Activated CD4-positive, alpha-beta memory T cell treated with anti-CD3 and anti-CD28 coated beads for 36 hours (primary cell): ENCODE data around the gene ABCA1. TPM values are rescaled to one million over a fixed set of nuclear protein-coding genes. Genes with fewer than 3 reads are reported as not detected.
"Not testable (repeated sequence)": the region's sequence is repeated elsewhere in the genome, so short reads cannot be mapped to it uniquely, and the experiment has no call there.

Experiments
- CTCF ChIA-PET: fragments of 350-600 bp; sonication (Branson Sonifier 250); formaldehyde crosslinking; loops from one replicate; lab custom pipeline; 2021; ENCODE audit warnings: antibody characterized with exemption, inconsistent platforms; lab: Charles Lee
- POLR2A ChIA-PET: fragments of 350-600 bp; sonication (Branson Sonifier 250); formaldehyde crosslinking; loops from one replicate; lab custom pipeline; 2021; ENCODE audit warnings: antibody characterized with exemption; lab: Charles Lee
- DNase-seq: peaks from one replicate; pipeline ENCODE4 v3.0.0-alpha.2; 2020
- H3K27ac Mint-ChIP-seq: one replicate; pipeline ENCODE4 v1.8.0; 2021; ENCODE audit warnings: mixed read lengths
- H3K27me3 Mint-ChIP-seq: one replicate; pipeline ENCODE4 v1.8.0; 2021; ENCODE audit warnings: mixed read lengths
- H3K36me3 Mint-ChIP-seq: one replicate; pipeline ENCODE4 v1.8.0; 2021; ENCODE audit warnings: mixed read lengths
- H3K4me1 Mint-ChIP-seq: one replicate; pipeline ENCODE4 v1.8.0; 2021; ENCODE audit warnings: low read depth, mixed read lengths
- H3K4me3 Mint-ChIP-seq: one replicate; pipeline ENCODE4 v1.8.0; 2021; ENCODE audit warnings: mild to moderate bottlenecking, mixed read lengths
- H3K9me3 Mint-ChIP-seq: one replicate; pipeline ENCODE4 v1.8.0; 2021; ENCODE audit warnings: mixed read lengths
- intact Hi-C: fragments of 100-400 bp; cut with micrococcal nuclease; formaldehyde crosslinking; loops from one replicate; pipeline ENCODE4 v1.15.1; 2023
- total RNA-seq, 2 experiments: library from RNA; stranded (reverse); gene quantifications; one replicate each; pipeline ENCODE4 v1.2.3, GENCODE V29; 2021

ABCA1 gene
- total RNA-seq, 2 experiments from 2014 or later = 6.1 TPM

DNA sequence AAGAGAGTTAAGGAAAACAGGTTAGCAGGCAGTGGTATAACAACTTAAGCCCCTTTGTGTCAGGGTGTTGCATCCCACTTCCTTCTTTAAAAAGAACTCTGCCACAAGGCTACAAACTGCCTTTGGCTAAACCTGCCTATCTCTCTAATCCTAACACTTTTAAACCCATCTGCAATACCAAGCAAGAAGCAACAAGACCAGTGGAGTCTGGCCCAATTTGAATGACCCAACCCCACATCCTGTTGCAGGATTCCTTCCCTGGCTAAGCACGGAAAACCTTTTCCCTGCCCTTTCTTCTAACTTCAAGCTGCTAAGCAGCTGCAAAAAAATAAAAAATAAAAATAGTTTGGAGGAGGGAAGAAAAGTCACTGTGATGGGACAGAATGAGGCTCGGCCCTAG lies 27.1 kb downstream of the ABCA1 start:
- DNase-seq = no peak
- ChIA-PET CTCF (no interaction called here), POLR2A (no interaction called here)
- no peaks in the 10 kb centered on the region for H3K27me3 Mint-ChIP-seq
- intact Hi-C loops = no loop called here
- no peaks in the 10 kb centered on the region for H3K36me3 Mint-ChIP-seq
- no peaks in the 10 kb centered on the region for H3K9me3 Mint-ChIP-seq
- H3K4me1 Mint-ChIP-seq = no peaks in the 10 kb centered on the region
- H3K4me3 Mint-ChIP-seq = no peak overlapping the region
- no peak overlapping the region for H3K27ac Mint-ChIP-seq

- ChIA-PET CTCF (no interaction called here), POLR2A (no interaction called here)
- no peaks in the 10 kb centered on the region for H3K4me1 Mint-ChIP-seq
- intact Hi-C loops = no loop called here
- no peak overlapping the region for H3K27ac Mint-ChIP-seq
- no peaks in the 10 kb centered on the region for H3K9me3 Mint-ChIP-seq
- no peak for DNase-seq
- no peak overlapping the region for H3K4me3 Mint-ChIP-seq
- H3K27me3 Mint-ChIP-seq = no peaks in the 10 kb centered on the region
- H3K36me3 Mint-ChIP-seq = no peaks in the 10 kb centered on the region
Measured at GRCh38 chr9:104900324-104900723, 27.6 kb downstream of the ABCA1 start.

GRCh38 chr9:104899759-104900247 lies 28.2 kb downstream of the ABCA1 start:
- no peak overlapping the region for H3K27ac Mint-ChIP-seq
- H3K36me3 Mint-ChIP-seq = no peaks in the 10 kb centered on the region
- no peaks in the 10 kb centered on the region for H3K4me1 Mint-ChIP-seq
- POLR2A ChIA-PET = no interaction called here
- intact Hi-C loops = no loop called here
- no peak for DNase-seq
- H3K4me3 Mint-ChIP-seq = no peak overlapping the region
- H3K27me3 Mint-ChIP-seq = no peaks in the 10 kb centered on the region
- CTCF ChIA-PET = no interaction called here
- no peaks in the 10 kb centered on the region for H3K9me3 Mint-ChIP-seq

DNA sequence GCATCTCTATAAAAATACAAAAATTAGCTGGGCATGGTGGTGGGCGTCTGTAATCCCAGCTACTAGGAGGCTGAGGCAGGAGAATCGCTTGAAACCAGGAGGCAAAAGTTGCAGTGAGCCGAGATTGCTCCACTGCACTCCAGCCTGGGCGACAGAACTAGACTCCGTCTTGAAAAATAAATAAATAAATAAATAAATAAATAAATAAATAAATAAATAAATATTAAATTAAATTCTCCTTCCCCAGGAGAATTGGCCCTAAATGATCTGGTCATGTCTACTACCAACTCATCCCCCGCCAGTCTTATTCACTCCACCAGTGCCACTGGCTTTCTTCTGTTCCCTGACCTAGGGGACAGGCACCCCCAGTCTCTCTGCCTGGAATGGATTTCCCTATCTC lies 29.6 kb downstream of the ABCA1 start:
- H3K4me1 Mint-ChIP-seq, CTCF ChIA-PET, H3K27me3 Mint-ChIP-seq, POLR2A ChIA-PET, intact Hi-C loops, H3K4me3 Mint-ChIP-seq, H3K36me3 Mint-ChIP-seq, H3K9me3 Mint-ChIP-seq, H3K27ac Mint-ChIP-seq, DNase-seq: not testable (repeated sequence)

DNA sequence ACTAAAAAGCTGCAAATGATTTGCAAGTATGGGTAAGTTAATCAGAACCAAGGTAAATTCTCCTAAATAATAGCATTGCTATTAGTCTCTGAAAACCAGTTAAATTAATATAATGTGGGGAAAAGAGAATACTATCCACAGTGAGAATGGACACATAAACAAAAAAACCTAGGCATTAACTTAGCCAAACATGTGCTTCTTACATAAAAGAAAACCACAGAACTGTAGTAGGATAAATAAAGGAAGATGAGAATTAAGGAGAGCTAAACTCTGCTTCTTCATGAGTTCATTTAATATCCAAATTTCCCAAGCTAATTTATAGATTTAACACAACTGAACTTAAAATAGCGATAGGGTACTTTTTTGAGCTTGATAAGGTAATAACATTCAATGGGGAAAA lies 31.8 kb downstream of the ABCA1 start:
- no peaks in the 10 kb centered on the region for H3K36me3 Mint-ChIP-seq
- CTCF ChIA-PET = no interaction called here
- no peaks in the 10 kb centered on the region for H3K4me1 Mint-ChIP-seq
- no peak overlapping the region for H3K4me3 Mint-ChIP-seq
- no peaks in the 10 kb centered on the region for H3K27me3 Mint-ChIP-seq
- POLR2A ChIA-PET = no interaction called here
- H3K9me3 Mint-ChIP-seq = no peaks in the 10 kb centered on the region
- no peak overlapping the region for H3K27ac Mint-ChIP-seq
- intact Hi-C loops = no loop called here
- DNase-seq = no peak

GRCh38 chr9:104895572-104895971 lies 32.4 kb downstream of the ABCA1 start:
- DNase-seq = no peak
- intact Hi-C loops = no loop called here
- Mint-ChIP-seq H3K4me1 (no peaks in the 10 kb centered on the region), H3K9me3 (no peaks in the 10 kb centered on the region), H3K4me3 (no peak overlapping the region), H3K36me3 (no peaks in the 10 kb centered on the region), H3K27me3 (no peaks in the 10 kb centered on the region), H3K27ac (no peak overlapping the region)
- ChIA-PET POLR2A (no interaction called here), CTCF (no interaction called here)

DNA sequence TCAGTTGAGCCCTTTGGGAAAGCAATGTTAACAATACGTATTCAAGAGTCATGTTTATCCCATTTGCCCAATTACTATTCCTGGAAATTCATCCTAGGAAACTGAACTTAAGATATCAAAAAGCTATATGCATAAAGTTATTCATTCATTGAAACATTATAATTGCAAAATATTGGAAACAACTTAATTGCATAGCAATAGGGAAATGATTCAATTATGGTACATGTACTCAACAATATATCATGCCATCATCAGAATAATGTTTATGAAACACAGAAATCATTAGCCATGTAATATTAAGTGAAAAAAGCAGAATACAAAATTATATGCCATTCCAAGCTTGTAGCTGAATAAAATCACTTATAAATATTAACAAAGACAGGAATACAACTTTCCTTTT lies 35.3 kb downstream of the ABCA1 start:
- Mint-ChIP-seq H3K4me1 (no peaks in the 10 kb centered on the region), H3K4me3 (no peak overlapping the region), H3K27ac (no peak overlapping the region), H3K27me3 (no peaks in the 10 kb centered on the region), H3K36me3 (no peaks in the 10 kb centered on the region), H3K9me3 (no peaks in the 10 kb centered on the region)
- CTCF ChIA-PET = interaction anchor here (0.7 kb wide), 1 partner anchor 29 kb away, joined by 3 read pairs; no protein-coding TSS in a partner anchor
- no peak for DNase-seq
- intact Hi-C loops = no loop called here
- POLR2A ChIA-PET = no interaction called here

DNA sequence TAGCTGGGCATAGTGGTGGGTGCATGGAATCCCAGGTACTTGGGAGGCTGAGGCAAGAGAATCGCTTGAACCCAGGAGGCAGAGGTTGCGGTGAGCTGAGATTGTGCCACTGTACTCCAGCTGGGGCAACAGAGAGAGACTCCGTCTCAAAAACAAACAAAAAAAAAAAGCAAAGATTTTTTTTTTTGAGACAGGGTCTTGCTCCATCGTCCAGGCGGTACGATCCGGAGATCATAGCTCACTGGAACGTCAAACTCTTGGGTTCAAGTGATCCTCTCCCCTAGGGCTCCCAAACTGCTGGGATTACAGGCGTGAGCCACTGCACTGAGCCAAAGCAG lies 37.6 kb downstream of the ABCA1 start:
- Mint-ChIP-seq H3K27me3 (no peaks in the 10 kb centered on the region), H3K4me1 (no peaks in the 10 kb centered on the region), H3K36me3 (no peaks in the 10 kb centered on the region), H3K27ac (no peak overlapping the region), H3K4me3 (no peak overlapping the region), H3K9me3 (no peaks in the 10 kb centered on the region)
- DNase-seq = no peak
- ChIA-PET CTCF (interaction anchor here (1.3 kb wide), 1 partner anchor 27 kb away, joined by 3 read pairs; no protein-coding TSS in a partner anchor), POLR2A (no interaction called here)
- intact Hi-C loops = no loop called here

DNA sequence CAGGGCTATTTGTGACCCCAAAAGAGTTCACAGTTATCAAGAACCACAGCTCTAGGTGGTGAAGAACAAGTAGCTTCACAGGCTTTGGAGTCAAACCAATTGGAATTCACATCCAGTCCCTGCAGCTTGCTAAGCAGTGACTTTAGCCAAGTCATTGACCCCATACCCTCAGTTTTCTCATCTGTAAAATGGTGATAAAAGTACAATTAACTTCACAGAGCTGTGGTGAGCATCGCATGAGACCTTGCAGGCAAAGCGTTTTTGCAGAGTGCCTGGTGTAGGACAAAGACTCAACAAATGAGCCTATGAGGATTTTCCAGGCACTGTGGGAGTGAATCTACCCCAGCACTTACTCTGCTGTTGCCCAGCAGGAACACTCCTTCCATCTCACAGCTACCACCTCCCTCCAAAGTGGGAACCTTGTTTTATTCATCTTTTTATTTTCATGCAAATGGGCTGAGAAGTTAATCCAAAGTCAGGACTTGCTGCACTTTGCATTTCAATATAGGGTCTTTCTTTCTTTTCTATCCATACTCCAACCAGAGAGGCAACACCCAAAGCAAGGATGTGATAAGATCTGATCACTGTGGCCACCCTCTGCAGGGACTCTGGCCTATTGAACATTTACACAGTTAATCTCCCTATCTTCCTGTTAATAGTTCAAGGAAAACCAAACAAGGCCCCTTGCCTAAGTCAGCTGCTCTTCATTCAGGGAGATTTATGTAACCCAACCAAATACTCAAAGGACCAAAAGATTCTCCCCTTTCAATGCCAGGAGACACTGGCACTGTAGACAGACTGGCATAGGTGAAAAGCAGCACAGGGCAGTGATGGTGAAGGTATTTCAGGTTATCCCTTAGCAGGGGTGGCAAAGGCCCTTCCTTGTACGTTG lies 41.9 kb downstream of the ABCA1 start:
- intact Hi-C loops = no loop called here
- POLR2A ChIA-PET = no interaction called here
- Mint-ChIP-seq H3K36me3 (no peaks in the 10 kb centered on the region), H3K9me3 (no peaks in the 10 kb centered on the region), H3K27me3 (no peaks in the 10 kb centered on the region), H3K4me1 (no peaks in the 10 kb centered on the region), H3K4me3 (no peak overlapping the region), H3K27ac (no peak overlapping the region)
- DNase-seq = no peak
- CTCF ChIA-PET = interaction anchor here (0.6 kb wide), 1 partner anchor 22 kb away, joined by 3 read pairs; no protein-coding TSS in a partner anchor

DNA sequence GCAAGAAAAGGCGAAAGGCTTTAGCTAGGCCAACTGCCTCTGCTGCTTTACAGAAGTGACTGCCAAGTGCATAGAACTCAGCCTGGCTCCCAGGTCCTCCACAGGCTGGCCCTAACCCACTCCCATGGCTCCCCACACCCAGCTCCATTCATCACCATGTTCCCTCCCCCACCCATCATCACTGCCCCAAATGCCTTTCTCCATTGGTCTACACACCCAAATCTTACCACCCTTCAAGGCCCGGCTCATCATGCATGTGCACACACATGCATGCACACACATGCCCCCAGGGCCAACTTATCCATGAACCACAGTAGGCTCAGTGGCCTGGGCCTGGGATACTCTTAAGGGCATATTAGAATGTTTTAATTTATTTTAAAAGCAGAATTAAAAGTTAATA lies 44.8 kb downstream of the ABCA1 start:
- no peak overlapping the region for H3K27ac Mint-ChIP-seq

GRCh38 chr9:104882566-104882965 lies 45.4 kb downstream of the ABCA1 start:
- Mint-ChIP-seq H3K36me3 (no peaks in the 10 kb centered on the region), H3K9me3 (no peaks in the 10 kb centered on the region), H3K4me1 (no peaks in the 10 kb centered on the region), H3K27me3 (no peaks in the 10 kb centered on the region), H3K27ac (no peak overlapping the region), H3K4me3 (no peak overlapping the region)
- intact Hi-C loops = no loop called here
- ChIA-PET POLR2A (no interaction called here), CTCF (no interaction called here)
- DNase-seq = no peak

More for the DNA sequence above, 44.8 kb downstream of the ABCA1 start:
- intact Hi-C loops = no loop called here
- ChIA-PET CTCF (no interaction called here), POLR2A (no interaction called here)
- Mint-ChIP-seq H3K4me3 (no peak overlapping the region), H3K9me3 (no peaks in the 10 kb centered on the region), H3K27me3 (no peaks in the 10 kb centered on the region), H3K36me3 (no peaks in the 10 kb centered on the region), H3K4me1 (no peaks in the 10 kb centered on the region)
- DNase-seq = no peak

GRCh38 chr9:104882086-104882485 lies 45.9 kb downstream of the ABCA1 start:
- Mint-ChIP-seq H3K27me3 (no peaks in the 10 kb centered on the region), H3K4me3 (no peak overlapping the region), H3K4me1 (no peaks in the 10 kb centered on the region), H3K36me3 (no peaks in the 10 kb centered on the region), H3K27ac (no peak overlapping the region), H3K9me3 (no peaks in the 10 kb centered on the region)
- intact Hi-C loops = no loop called here
- POLR2A ChIA-PET = no interaction called here
- DNase-seq = no peak
- CTCF ChIA-PET = no interaction called here
